ENCODE measurements around the gene EEF1E1. TPM values are rescaled to one million over a fixed set of nuclear protein-coding genes. Genes with fewer than 3 reads are reported as not detected.
"Not testable (repeated sequence)": the region's sequence is repeated elsewhere in the genome, so short reads cannot be mapped to it uniquely, and the experiment has no call there.

The EEF1E1 gene
- total RNA-seq, 1 donor from 2014 or later: 15.5 TPM

DNA sequence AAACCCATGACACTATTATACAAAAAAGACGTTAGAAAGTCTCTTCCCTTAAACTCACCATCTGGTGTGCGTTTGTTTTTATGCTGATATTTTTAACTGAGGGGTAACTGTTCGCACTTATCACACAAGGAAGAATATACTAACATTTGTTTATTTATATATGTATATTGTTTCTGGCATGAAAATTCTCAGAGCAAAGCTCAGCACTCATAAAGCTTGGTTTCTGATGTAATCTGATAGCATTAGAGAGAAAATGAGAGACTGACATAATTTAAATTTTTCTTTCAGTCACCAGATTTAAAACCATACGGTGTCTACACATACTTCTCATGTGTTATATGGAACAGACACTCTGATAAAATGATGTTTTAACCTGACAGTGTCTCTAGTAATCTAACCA, 45.1 kb downstream of the EEF1E1 start:
- H3K9me3 ChIP-seq (replicated peaks): no peaks in the 10 kb centered on the region
- H3K4me1 ChIP-seq: peaks cover 9% of the 10 kb centered on the region
- no peak overlapping the region for H3K4me3 ChIP-seq
- peaks cover 30% of the 10 kb centered on the region for H3K36me3 ChIP-seq
- intact Hi-C loops (cut with micrococcal nuclease): loop anchor here (5.0 kb wide), 1 partner anchor 335 kb away; no protein-coding TSS in a partner anchor
- TF ChIP-seq, protein P1, sequence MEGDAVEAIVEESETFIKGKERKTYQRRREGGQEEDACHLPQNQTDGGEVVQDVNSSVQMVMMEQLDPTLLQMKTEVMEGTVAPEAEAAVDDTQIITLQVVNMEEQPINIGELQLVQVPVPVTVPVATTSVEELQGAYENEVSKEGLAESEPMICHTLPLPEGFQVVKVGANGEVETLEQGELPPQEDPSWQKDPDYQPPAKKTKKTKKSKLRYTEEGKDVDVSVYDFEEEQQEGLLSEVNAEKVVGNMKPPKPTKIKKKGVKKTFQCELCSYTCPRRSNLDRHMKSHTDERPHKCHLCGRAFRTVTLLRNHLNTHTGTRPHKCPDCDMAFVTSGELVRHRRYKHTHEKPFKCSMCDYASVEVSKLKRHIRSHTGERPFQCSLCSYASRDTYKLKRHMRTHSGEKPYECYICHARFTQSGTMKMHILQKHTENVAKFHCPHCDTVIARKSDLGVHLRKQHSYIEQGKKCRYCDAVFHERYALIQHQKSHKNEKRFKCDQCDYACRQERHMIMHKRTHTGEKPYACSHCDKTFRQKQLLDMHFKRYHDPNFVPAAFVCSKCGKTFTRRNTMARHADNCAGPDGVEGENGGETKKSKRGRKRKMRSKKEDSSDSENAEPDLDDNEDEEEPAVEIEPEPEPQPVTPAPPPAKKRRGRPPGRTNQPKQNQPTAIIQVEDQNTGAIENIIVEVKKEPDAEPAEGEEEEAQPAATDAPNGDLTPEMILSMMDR (IDR thresholded peaks at IDR 0.05; ENCODE audit: borderline replicate concordance): no peak
- H3K27me3 ChIP-seq (ENCODE audit: low read depth): no peaks in the 10 kb centered on the region
- no peak overlapping the region for H3K27ac ChIP-seq (replicated peaks)
- no peak for DNase-seq

DNA sequence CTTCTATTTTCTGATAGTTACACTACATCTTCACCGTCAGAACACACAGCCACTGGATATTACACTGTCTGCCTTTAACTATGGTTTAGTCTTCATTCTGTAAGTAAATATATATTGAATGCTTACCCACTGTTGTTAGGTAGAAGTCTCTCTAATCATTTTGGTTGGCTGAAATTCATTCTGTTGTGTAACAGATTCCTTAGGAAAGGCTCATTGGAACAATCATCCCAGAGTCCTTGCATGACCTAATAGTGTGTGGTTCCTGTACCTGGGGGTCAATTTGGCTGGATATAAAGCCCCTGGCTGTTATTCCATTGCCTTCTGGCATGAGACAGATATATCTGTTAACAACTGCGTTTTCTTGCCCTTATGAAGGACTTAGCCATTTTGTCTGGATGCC, 48.1 kb downstream of the EEF1E1 start:
- Histone ChIP-seq H3K27ac (replicated peaks) (no peak overlapping the region), H3K9me3 (replicated peaks) (no peaks in the 10 kb centered on the region), H3K27me3 (ENCODE audit: low read depth) (no peaks in the 10 kb centered on the region), H3K36me3 (peaks cover 28% of the 10 kb centered on the region), H3K4me1 (peaks cover 7% of the 10 kb centered on the region), H3K4me3 (no peak overlapping the region)
- DNase-seq: no peak
- intact Hi-C loops (cut with micrococcal nuclease): no loop called here
- TF ChIP-seq, protein P1 (IDR thresholded peaks at IDR 0.05; ENCODE audit: borderline replicate concordance): no peak

DNA sequence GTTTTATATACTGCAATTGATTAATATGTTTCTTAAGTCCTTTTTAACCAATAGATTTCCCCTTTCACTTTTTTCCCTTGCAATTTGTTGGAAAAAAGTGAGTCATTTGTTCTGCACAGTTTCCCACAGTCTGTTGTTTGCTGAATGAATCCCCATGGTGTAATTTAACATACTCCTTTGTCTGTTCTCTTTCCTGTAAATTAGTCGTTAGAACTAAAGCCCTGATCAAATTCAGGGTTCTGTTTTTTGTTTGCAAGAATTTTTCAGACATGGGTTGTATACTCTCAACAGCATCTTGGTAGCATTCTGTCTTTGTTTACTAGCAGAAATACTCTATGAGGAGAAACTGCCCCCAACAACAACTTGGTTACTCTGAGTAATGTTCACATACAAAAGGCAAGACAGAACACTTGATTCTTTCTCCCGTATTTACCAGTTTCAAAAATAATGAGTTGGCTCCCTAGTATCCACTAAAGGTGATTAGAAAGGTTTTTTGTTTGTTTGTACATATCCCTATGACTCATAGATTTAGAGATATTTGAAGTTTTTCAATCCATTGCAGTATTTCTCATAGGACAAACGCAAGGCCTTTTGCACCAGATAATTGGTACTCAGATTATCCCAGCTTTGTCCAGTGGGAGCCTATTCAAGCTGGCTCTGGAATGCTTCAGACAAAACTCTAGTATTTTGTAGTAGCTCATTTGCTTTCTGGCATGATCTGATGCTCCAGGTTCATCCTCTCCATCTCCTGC, 54.6 kb downstream of the EEF1E1 start:
- Histone ChIP-seq H3K9me3 (replicated peaks) (peaks cover 4% of the 10 kb centered on the region), H3K4me3 (no peak overlapping the region), H3K36me3 (peaks cover 31% of the 10 kb centered on the region), H3K27ac (replicated peaks) (peak overlapping the region; percentile 10), H3K4me1 (peaks cover 7% of the 10 kb centered on the region), H3K27me3 (ENCODE audit: low read depth) (no peaks in the 10 kb centered on the region)
- intact Hi-C loops (cut with micrococcal nuclease): no loop called here
- TF ChIP-seq, protein P1 (IDR thresholded peaks at IDR 0.05; ENCODE audit: borderline replicate concordance): no peak
- no peak for DNase-seq

DNA sequence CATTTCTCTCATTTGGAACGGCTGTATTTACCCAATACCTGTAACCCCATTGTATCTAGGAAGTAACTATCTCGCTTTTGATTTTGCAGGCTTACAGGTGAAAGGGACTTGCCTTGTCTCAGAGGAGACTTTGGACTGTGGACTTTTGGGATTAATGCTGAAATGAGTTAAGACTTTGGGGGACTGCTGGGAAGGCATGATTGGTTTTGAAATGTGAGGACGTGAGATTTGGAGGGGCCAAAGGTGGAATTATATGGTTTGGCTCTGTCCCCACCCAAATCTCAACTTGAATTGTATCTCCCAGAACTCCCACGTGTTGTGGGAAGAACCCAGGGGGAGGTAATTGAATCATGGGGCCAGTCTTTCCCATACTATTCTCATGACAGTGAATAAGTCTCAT, 56.6 kb downstream of the EEF1E1 start:
- H3K9me3 ChIP-seq (replicated peaks); H3K4me3 ChIP-seq; DNase-seq; H3K4me1 ChIP-seq; H3K27ac ChIP-seq (replicated peaks); H3K27me3 ChIP-seq (ENCODE audit: low read depth); intact Hi-C loops (cut with micrococcal nuclease): not testable (repeated sequence)
- H3K36me3 ChIP-seq: peaks cover 28% of the 10 kb centered on the region

DNA sequence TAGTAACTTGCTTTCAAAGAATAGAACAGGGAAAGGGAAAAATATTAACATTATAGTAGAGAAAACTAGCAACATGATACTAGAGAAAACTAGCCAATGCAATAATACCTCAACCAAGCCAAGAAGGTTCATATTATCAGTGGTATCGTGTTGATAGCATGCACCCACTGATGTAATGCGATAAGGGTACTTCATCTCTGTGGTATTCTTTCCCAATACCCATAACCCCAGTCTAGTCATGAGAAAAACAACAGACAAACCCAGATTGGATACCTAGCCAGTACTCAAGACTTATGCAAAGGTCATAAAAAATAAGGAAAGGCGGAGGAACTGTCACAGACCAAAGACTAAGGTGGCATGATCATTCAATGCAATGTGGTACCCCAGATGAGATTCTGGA, 59.1 kb downstream of the EEF1E1 start:
- H3K9me3 ChIP-seq (replicated peaks): peaks cover 4% of the 10 kb centered on the region
- TF ChIP-seq, protein P1 (IDR thresholded peaks at IDR 0.05; ENCODE audit: borderline replicate concordance): no peak
- peaks cover 36% of the 10 kb centered on the region for H3K36me3 ChIP-seq
- no peaks in the 10 kb centered on the region for H3K27me3 ChIP-seq (ENCODE audit: low read depth)
- DNase-seq: no peak
- no peak overlapping the region for H3K4me3 ChIP-seq
- intact Hi-C loops (cut with micrococcal nuclease): no loop called here
- peaks cover 7% of the 10 kb centered on the region for H3K4me1 ChIP-seq
- H3K27ac ChIP-seq (replicated peaks): no peak overlapping the region

DNA sequence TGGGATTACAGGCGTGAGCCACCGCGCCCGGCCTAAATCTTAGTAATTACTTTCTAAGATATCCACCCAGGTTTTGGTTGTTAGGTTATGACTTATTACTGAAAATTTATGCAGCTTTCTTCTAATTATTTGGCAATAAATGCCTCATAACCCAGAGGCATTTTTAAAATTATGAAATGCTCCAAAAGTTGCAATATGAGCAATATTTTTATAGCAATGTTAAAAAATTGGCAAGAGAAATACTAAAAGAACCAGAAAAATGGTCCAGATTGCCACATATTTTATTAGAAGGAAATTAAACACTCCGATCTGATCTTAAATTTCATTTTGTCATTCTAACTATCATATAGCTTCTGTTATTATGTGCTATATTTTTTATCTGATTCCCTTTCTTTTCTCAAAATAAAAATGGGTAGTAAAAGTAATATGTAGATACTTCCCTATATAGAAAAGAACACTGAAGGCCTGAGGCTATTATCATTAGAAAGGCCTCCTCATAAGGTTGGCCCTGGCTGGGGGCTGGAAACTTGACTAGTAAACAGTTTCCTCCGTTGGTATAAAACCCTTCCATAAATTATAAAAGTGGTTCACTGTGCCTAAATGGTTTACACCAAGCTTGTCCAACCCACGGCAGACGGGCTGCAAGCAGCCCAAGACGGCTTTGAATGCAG, 60.3 kb downstream of the EEF1E1 start:
- no peak for DNase-seq
- H3K27ac ChIP-seq (replicated peaks): no peak overlapping the region
- intact Hi-C loops (cut with micrococcal nuclease): no loop called here
- H3K27me3 ChIP-seq (ENCODE audit: low read depth): no peaks in the 10 kb centered on the region
- peaks cover 4% of the 10 kb centered on the region for H3K9me3 ChIP-seq (replicated peaks)
- H3K4me1 ChIP-seq: peaks cover 1% of the 10 kb centered on the region
- no peak overlapping the region for H3K4me3 ChIP-seq
- TF ChIP-seq, protein P1 (IDR thresholded peaks at IDR 0.05; ENCODE audit: borderline replicate concordance): no peak
- peaks cover 36% of the 10 kb centered on the region for H3K36me3 ChIP-seq

DNA sequence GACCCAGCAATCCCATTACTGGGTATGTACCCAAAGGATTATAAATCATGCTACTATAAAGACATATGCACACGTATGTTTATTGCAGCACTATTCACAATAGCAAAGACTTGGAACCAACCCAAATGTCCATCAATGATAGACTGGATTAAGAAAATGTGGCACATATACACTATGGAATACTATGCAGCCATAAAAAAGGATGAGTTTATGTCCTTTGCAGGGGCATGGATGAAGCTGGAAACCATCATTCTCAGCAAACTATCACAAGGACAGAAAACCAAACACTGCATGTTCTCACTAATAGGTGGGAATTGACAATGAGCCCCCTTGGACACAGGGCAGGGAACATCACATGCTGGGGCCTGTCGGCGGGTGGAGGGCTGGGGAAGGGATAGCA, 68.2 kb downstream of the EEF1E1 start:
- not testable (repeated sequence) for H3K27me3 ChIP-seq (ENCODE audit: low read depth); DNase-seq

More for the DNA sequence above, 68.2 kb downstream of the EEF1E1 start:
- H3K9me3 ChIP-seq (replicated peaks): peaks cover 14% of the 10 kb centered on the region
- intact Hi-C loops (cut with micrococcal nuclease); H3K27ac ChIP-seq (replicated peaks); H3K4me3 ChIP-seq: not testable (repeated sequence)
- H3K4me1 ChIP-seq: peaks cover 17% of the 10 kb centered on the region
- H3K36me3 ChIP-seq: peaks cover 11% of the 10 kb centered on the region
